ENCODE data around the gene ASB15. TPM values are rescaled to one million over a fixed set of nuclear protein-coding genes. Genes with fewer than 3 reads are reported as not detected.

The ASB15 gene
- total RNA-seq, 4 donors from 2014 or later = not detected

GRCh38 chr7:123679614-123680013, 78.0 kb downstream of the ASB15 start:
- 91% methylated on average over 3 of the region's 3 CpGs for WGBS
- TF ChIP-seq EP300 (IDR thresholded peaks at IDR 0.05) = no peak
- TF ChIP-seq CTCF (IDR thresholded peaks at IDR 0.05) = no peak
- no peak for TF ChIP-seq POLR2A (IDR thresholded peaks at IDR 0.05)
- H3K4me3 ChIP-seq = no peak overlapping the region
- peaks cover 12% of the 10 kb centered on the region for H3K4me1 ChIP-seq
- DNase-seq (ENCODE audit: low spot score in 2 of 2) = no peak
- peaks cover 12% of the 10 kb centered on the region for H3K36me3 ChIP-seq
- H3K9me3 ChIP-seq = no peaks in the 10 kb centered on the region
- no peaks in the 10 kb centered on the region for H3K27me3 ChIP-seq
- no peak overlapping the region for H3K27ac ChIP-seq

GRCh38 chr7:123680580-123680979, 79.0 kb downstream of the ASB15 start:
- no peak for DNase-seq (ENCODE audit: low spot score in 2 of 2)
- Histone ChIP-seq H3K27me3 (no peaks in the 10 kb centered on the region), H3K36me3 (peaks cover 12% of the 10 kb centered on the region), H3K9me3 (no peaks in the 10 kb centered on the region), H3K4me3 (no peak overlapping the region), H3K4me1 (peaks cover 4% of the 10 kb centered on the region), H3K27ac (no peak overlapping the region)
- TF ChIP-seq EP300 (IDR thresholded peaks at IDR 0.05) (no peak), CTCF (IDR thresholded peaks at IDR 0.05) (no peak), POLR2AphosphoS5 (IDR thresholded peaks at IDR 0.05) (no peak), POLR2A (IDR thresholded peaks at IDR 0.05) (no peak)
- 94% methylated on average over 3 of the region's 3 CpGs for WGBS

GRCh38 chr7:123681561-123681960, 79.9 kb downstream of the ASB15 start:
- TF ChIP-seq CTCF (IDR thresholded peaks at IDR 0.05) (no peak), POLR2AphosphoS5 (IDR thresholded peaks at IDR 0.05) (no peak), EP300 (IDR thresholded peaks at IDR 0.05) (no peak), POLR2A (IDR thresholded peaks at IDR 0.05) (no peak)
- Histone ChIP-seq H3K27me3 (no peaks in the 10 kb centered on the region), H3K4me1 (no peaks in the 10 kb centered on the region), H3K27ac (no peak overlapping the region), H3K4me3 (no peak overlapping the region), H3K36me3 (peaks cover 12% of the 10 kb centered on the region), H3K9me3 (no peaks in the 10 kb centered on the region)
- DNase-seq (ENCODE audit: low spot score in 2 of 2) = no peak
- 79% methylated on average over 2 of the region's 2 CpGs for WGBS

- DNase-seq (ENCODE audit: low spot score in 2 of 2) = no peak
Measured at GRCh38 chr7:123682690-123683089, 81.1 kb downstream of the ASB15 start.

GRCh38 chr7:123687161-123687560, 85.5 kb downstream of the ASB15 start:
- no peaks in the 10 kb centered on the region for H3K9me3 ChIP-seq
- DNase-seq (ENCODE audit: low spot score in 2 of 2) = no peak
- no peak overlapping the region for H3K27ac ChIP-seq
- H3K27me3 ChIP-seq = no peaks in the 10 kb centered on the region
- WGBS = 94% methylated on average over 2 of the region's 2 CpGs
- H3K4me1 ChIP-seq = no peaks in the 10 kb centered on the region
- TF ChIP-seq POLR2A (IDR thresholded peaks at IDR 0.05) = no peak
- no peak for TF ChIP-seq EP300 (IDR thresholded peaks at IDR 0.05)
- TF ChIP-seq CTCF (IDR thresholded peaks at IDR 0.05) = no peak
- no peak for TF ChIP-seq POLR2AphosphoS5 (IDR thresholded peaks at IDR 0.05)
- H3K4me3 ChIP-seq = no peak overlapping the region
- peaks cover 33% of the 10 kb centered on the region for H3K36me3 ChIP-seq

More at GRCh38 chr7:123682690-123683089, 81.1 kb downstream of the ASB15 start:
- Histone ChIP-seq H3K4me1 (no peaks in the 10 kb centered on the region), H3K27me3 (no peaks in the 10 kb centered on the region), H3K9me3 (no peaks in the 10 kb centered on the region), H3K4me3 (no peak overlapping the region), H3K27ac (no peak overlapping the region), H3K36me3 (peaks cover 20% of the 10 kb centered on the region)
- TF ChIP-seq CTCF (IDR thresholded peaks at IDR 0.05) (peak in 1 of 2 donors; percentile 30), POLR2AphosphoS5 (IDR thresholded peaks at IDR 0.05) (no peak)
- WGBS = 52% methylated on average over 1 of the region's 1 CpG
